ENCODE results near the gene COA1.

GRCh38 chr7:43647339-43647672, 82.0 kb downstream of the COA1 start:
- no peak for TF ChIP-seq POLR2AphosphoS5 (IDR thresholded peaks at IDR 0.05; ENCODE audit: borderline replicate concordance, low read depth, low read length)
- no peak for TF ChIP-seq EZH2 (IDR thresholded peaks at IDR 0.05)

All from SK-N-MC (cell line).